ENCODE data around the gene PKIG.

GRCh38 chr20:44616604-44616964 lies 34.2 kb downstream of the PKIG start:
- TF ChIP-seq, protein P1, sequence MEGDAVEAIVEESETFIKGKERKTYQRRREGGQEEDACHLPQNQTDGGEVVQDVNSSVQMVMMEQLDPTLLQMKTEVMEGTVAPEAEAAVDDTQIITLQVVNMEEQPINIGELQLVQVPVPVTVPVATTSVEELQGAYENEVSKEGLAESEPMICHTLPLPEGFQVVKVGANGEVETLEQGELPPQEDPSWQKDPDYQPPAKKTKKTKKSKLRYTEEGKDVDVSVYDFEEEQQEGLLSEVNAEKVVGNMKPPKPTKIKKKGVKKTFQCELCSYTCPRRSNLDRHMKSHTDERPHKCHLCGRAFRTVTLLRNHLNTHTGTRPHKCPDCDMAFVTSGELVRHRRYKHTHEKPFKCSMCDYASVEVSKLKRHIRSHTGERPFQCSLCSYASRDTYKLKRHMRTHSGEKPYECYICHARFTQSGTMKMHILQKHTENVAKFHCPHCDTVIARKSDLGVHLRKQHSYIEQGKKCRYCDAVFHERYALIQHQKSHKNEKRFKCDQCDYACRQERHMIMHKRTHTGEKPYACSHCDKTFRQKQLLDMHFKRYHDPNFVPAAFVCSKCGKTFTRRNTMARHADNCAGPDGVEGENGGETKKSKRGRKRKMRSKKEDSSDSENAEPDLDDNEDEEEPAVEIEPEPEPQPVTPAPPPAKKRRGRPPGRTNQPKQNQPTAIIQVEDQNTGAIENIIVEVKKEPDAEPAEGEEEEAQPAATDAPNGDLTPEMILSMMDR (IDR thresholded peaks at IDR 0.05), result no peak
- TF ChIP-seq POLR2A (IDR thresholded peaks at IDR 0.05), result no peak
